Fibroblast of gingiva (primary cell): ENCODE results near the gene PRRX2.

ENCODE experiments used
- DNase-seq: peaks from one replicate; pipeline ENCODE4 v3.0.0-alpha.2; 2011; ENCODE audit warnings: low read depth

The PRRX2 gene

GRCh38 chr9:129665389-129665775, at the start of gene PRRX2:
Gene PRRX2 (plus strand): TSS chr9:129665647. CDS start chr9:129665868, 221 bp downstream.
- peak; percentile 84 for DNase-seq

GRCh38 chr9:129617167-129617566, 48.3 kb upstream of the PRRX2 start:
- DNase-seq = no peak

GRCh38 chr9:129619787-129620668, 45.4 kb upstream of the PRRX2 start:
- no peak for DNase-seq

- no peak for DNase-seq
These were observed 44.7 kb upstream of the PRRX2 start, which contains the start of gene C9orf50 for GRCh38 chr9:129620669-129621295. Gene C9orf50 (minus strand): TSS chr9:129621101. CDS start chr9:129620574, 527 bp downstream.

GRCh38 chr9:129623331-129623730, 42.1 kb upstream of the PRRX2 start:
- DNase-seq = peak; percentile 63

- no peak for DNase-seq
These were observed 41.2 kb upstream of the PRRX2 start for GRCh38 chr9:129624168-129624759.

GRCh38 chr9:129624947-129625346, 40.5 kb upstream of the PRRX2 start:
- no peak for DNase-seq

- DNase-seq = peak; percentile 76
These were observed 39.3 kb upstream of the PRRX2 start, which contains the start of gene NTMT1 for GRCh38 chr9:129626079-129626624. Gene NTMT1 (plus strand): TSS chr9:129626163. CDS start chr9:129632704, 6,541 bp downstream.

GRCh38 chr9:129626625-129627284, 38.7 kb upstream of the PRRX2 start:
- DNase-seq = peak; percentile 71

GRCh38 chr9:129627556-129628440, 37.6 kb upstream of the PRRX2 start:
- no peak for DNase-seq

- DNase-seq = no peak
These were observed 36.7 kb upstream of the PRRX2 start for GRCh38 chr9:129628709-129629108.

- no peak for DNase-seq
These were observed 36.1 kb upstream of the PRRX2 start for GRCh38 chr9:129629251-129629820.

GRCh38 chr9:129630967-129631673, 34.3 kb upstream of the PRRX2 start:
- DNase-seq = no peak

GRCh38 chr9:129631674-129632129, 33.7 kb upstream of the PRRX2 start:
- DNase-seq = no peak

- DNase-seq = no peak
These were observed 33.0 kb upstream of the PRRX2 start for GRCh38 chr9:129632460-129632859.

- no peak for DNase-seq
These were observed 32.2 kb upstream of the PRRX2 start for GRCh38 chr9:129633207-129633606.

- DNase-seq = no peak
These were observed 31.6 kb upstream of the PRRX2 start for GRCh38 chr9:129633848-129634247.

- no peak for DNase-seq
These were observed 30.1 kb upstream of the PRRX2 start for GRCh38 chr9:129635099-129636065.
